Stimulated activated CD4-positive, alpha-beta T cell treated with anti-CD3 and anti-CD28 coated beads, Interleukin-12 subunit alpha, Interleukin-12 subunit beta, amount 100 ng/mL, for 48 hours (primary cell): ENCODE measurements around the gene CCDC9B.

Experiments used
- DNase-seq, 3 donors: peaks; one replicate each; pipeline ENCODE4 v3.0.0-alpha.2; 2020; ENCODE audit warnings: low read depth in 2 of 3, low spot score in 1 of 3

The CCDC9B gene

GRCh38 chr15:40345867-40346578 is 5.3 kb upstream of the CCDC9B start:
- no peak for DNase-seq

DNA sequence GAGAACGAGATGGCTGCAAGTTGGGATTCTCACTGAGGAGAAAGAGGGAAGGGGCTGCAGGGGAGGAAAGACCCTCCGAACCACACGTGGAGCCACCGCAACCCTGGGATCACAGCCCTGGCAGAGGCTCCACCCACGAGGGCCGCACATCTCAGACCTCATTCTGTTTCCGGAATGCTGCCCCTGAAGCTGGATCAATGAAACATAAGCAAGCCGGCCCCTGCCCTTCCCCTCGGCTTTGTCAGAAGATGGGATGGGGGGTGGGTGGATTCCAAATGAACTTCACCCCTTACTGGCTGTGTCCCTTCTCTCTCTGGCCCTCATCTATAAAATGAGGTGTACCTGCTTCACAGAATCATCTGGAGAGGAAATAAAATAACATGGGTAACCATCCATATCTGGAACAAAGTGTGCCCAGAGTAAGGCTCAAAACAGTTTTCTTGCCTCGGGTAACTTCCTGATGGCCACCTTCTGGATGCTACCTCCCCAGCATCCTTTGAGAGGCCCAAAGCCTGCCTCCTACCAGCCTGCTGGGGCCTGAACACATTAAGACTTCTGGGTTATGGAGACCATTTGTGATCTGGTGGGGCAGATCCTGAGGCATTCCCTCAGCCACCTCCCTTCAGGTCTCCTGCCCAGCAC is 4.6 kb upstream of the CCDC9B start:
- no peak for DNase-seq

- DNase-seq, result peak; percentile 44 to 72 (median 54)
Measured at GRCh38 chr15:40344631-40345120, 3.9 kb upstream of the CCDC9B start.

GRCh38 chr15:40344217-40344616 is 3.5 kb upstream of the CCDC9B start:
- no peak for DNase-seq

DNA sequence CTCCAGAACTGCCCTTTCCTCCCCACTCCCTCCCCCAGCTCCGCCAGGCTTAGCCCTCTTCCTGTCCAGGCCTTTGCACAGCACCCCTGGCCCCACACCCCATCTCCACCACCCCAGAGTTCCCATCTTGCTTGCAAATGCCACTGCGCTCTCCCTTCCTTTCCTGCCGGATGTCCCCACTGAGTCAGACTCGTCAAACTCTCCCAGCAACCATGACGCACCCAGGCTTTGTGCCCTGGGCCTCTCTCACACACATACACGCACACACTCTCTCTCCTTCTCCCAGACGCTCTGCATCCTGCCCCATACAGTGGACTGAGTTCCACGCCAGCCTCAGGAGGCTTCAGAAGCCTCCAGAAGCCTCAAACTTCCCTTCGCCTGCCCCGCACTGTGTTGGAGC is 2.8 kb upstream of the CCDC9B start:
- DNase-seq, result no peak

GRCh38 chr15:40342416-40343320 is 1.9 kb upstream of the CCDC9B start:
- no peak for DNase-seq

DNA sequence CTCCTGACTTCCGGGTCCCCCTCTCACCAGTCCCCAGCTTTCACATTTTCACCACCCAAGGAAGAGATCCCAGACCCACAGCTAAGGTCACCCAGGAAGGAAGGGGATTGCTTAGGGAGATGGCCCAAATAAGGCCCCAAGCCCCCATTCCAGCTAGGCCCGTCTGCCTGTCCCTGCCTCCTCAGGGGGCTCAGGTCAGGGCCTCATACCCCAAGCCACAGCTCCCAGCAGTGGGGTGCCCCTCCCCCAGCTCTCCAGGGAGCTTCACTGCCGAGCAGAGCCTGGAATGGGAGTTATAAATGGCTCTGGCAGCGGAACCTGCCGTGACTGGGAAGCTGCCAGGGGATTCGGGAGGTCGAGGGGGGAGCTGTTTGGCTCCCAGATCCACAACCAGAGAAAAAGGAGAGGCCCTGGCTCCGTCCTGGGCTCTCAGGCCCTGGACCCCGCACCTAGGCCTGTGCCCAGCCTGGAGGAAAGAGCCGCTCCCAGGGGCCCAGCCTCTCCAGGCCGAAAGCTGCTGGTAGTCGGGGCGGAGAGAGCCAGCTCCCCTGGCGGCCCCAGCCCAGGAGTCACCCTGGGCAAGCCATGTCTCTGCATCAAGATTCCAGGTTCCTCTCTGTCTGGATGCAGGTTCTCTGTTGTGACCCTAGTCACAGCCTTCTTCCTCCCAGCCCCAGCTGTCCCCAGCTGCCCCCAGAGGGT is 550 bp downstream of the CCDC9B start:
- DNase-seq, result no peak

- DNase-seq, result no peak
Measured at GRCh38 chr15:40339621-40339945, 1.2 kb downstream of the CCDC9B start.

GRCh38 chr15:40338921-40339620 is 1.7 kb downstream of the CCDC9B start:
- no peak for DNase-seq

GRCh38 chr15:40338041-40338657 is 2.6 kb downstream of the CCDC9B start:
- peak; percentile 63 to 76 (median 69) for DNase-seq

GRCh38 chr15:40337597-40337996 is 3.1 kb downstream of the CCDC9B start:
- no peak for DNase-seq

DNA sequence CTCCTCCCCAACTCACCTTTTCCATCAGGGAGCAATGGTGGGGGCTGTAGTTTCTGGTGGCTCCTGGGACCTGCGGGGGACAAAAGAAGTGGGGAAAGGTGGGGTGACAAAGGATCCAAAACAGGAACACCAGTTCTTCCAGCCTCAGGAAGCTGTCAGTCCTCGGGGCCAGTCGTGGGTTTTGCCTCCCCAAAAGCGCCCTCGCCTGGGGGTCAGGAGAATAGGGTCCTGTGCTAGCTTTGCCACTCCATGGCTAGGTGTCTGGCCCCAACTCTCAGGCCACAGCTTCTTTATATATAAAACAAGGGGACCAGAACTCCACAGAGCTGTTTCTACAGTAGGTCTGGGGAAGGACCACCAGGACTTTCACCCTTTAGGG is 4.0 kb downstream of the CCDC9B start:
- DNase-seq, result no peak

- no peak for DNase-seq
Measured at GRCh38 chr15:40335938-40336743, 4.6 kb downstream of the CCDC9B start.

DNA sequence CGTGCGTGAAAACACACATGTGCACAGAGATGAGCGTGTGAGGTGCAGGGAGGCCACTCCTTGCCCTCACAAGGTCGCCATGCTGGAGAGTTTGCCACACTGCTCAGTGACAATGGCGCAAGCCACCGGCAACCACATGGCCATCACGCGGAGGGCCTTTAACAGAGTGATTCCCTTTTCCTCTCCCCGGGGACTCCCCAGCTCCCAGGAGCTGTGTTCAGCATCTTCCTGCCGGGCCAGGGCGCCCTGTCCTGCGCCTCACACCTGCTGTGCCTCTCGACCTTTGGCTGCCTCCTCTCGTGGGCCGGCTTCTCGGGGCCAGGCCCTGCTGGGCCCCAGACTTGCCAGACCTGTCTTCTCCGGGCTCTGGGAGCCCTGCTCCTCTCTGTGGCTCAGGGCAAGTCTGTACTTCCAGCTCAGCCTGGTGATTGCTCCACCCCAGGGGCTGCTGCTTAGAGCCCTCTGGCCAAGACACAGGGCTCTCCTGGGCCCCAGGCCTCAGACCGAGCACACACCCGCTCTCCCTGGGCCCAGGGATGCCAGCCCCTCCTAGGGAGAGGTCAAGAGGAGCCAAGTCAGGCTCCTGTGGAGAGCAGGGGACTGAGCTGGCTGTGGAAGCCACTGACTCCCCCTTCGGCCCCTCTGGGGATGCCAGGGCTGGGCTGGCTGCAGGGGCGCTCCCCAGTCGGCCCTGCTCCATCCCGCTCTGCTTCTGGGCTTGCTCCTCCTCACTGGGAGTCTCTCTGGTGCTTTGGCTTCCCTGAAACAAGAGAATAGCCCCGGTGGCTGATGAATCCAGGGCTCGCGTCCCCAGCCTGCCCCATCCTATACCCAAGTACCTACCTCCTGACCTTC is 5.6 kb downstream of the CCDC9B start:
- no peak for DNase-seq

DNA sequence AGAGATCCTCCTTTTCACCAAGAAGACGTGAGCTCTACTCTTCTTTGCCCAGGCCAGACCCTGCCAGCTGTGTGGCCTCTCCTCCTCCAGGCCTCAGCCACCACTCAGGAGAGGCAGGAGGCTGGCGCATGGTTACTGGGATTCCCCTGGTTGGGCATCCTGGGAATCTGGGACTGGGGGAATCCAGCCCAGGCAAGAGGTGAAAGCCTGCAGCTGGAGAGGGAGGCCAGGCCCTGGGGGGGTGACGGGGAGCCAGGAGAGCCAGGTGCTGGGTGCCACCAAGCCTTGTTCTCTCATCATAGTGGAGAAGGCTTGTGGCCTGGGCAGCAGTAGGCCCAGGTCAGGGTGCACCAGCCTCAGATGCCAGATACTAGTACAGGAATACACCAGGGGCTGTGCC is 6.2 kb downstream of the CCDC9B start:
- DNase-seq, result no peak

- DNase-seq, result no peak
Measured at GRCh38 chr15:40333922-40334492, 6.7 kb downstream of the CCDC9B start.

DNA sequence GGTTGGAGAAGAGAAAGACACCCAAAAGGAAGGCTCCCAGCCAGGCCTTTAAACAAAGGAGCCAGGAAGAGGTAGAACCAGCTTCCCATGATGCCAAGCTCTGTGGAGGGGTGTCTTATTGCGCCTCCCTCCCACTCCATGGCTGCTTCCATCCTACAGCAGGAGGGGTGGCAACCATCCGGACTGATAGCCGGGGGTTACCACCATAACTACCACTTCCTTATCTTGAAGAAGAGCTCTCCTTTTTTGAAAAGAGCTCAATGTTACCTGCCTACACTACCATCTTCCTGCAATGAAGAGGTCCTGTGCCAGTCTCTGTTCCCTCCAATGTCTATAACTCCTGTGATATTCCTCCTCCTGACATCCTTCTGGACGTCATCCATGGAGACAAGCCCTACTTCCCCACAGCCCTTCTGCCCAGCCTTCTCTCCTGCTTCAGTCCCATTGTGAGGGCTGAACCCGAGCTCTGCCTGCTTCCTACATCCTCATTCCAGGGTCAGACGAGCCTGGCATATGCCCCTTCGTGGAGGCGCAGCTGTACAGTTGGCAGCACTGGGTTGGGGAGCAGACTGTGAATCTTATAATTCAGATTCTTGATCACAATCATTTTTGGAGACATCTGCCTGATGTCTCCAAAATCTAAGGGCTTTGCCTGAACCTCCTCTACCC is 8.5 kb downstream of the CCDC9B start:
- DNase-seq, result no peak

DNA sequence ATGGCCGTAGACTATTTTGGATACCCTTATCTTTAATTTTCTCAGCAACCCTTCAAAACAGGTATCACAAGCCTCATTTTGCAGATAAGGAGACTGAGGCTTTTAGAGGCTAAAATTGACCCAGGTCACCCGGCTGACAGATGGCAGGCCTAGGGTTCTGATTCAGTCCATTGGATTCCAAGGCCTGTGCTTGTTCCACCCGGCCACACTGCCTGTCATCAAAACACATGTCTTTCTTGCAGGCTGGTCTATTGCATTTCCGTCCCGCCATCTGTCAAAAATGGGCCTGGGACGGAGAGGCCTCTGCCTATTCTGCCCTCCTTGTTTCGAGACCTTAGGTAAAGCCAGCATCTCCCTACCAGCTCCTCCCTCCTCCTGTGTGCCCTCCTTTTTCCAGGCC is 9.1 kb downstream of the CCDC9B start:
- no peak for DNase-seq
